HS-5 (cell line): ENCODE measurements around the gene ANP32A.

Experiments used
- DNase-seq: peaks from one replicate; pipeline ENCODE4 v3.0.0-alpha.2; 2012; ENCODE audit warnings: low read depth

ANP32A gene

DNA sequence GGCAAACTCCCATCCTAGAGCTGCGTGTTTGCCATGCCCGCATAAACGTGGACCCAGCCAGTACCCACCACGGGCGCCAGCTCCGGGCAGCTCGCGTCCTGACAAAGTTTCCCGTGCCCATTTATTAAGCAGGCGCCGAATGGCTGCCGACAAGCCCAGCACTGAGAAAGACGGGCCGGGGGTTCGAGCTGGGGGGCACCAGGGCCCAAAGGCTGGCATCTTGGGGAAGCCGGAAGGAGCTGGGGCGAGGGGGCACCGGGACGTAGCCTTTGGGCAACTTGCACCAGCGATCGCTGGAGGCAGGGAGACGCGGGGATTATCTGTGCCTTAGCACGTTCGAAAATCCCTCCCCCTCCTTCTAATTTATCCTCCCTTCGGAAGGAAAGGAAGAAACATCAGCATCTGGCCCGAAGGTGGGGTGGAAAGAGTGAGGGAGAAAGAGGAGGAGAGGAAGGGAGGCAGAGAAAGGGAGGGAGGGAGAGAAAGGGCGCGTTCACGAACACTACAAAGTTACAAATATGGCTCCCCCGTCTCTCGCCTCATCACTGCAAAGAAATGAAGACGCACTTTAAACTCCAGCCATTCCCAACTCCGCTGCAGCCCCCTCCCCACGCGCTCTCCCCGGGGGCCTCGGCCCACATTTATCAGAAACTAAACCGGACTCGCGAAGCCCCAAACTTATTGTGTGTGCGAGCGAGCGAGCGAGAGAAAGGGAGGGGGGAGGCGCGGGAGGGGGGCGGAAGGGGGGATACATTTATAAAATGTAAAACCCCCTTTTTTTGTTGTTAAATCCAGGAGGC, 1.0 kb downstream of the ANP32A start:
- DNase-seq = no peak

- DNase-seq = no peak
Measured at GRCh38 chr15:68818769-68819494, 1.8 kb downstream of the ANP32A start.

- no peak for DNase-seq
Measured at GRCh38 chr15:68818066-68818768, 2.5 kb downstream of the ANP32A start.

GRCh38 chr15:68817304-68818065, 3.2 kb downstream of the ANP32A start:
- DNase-seq = no peak

DNA sequence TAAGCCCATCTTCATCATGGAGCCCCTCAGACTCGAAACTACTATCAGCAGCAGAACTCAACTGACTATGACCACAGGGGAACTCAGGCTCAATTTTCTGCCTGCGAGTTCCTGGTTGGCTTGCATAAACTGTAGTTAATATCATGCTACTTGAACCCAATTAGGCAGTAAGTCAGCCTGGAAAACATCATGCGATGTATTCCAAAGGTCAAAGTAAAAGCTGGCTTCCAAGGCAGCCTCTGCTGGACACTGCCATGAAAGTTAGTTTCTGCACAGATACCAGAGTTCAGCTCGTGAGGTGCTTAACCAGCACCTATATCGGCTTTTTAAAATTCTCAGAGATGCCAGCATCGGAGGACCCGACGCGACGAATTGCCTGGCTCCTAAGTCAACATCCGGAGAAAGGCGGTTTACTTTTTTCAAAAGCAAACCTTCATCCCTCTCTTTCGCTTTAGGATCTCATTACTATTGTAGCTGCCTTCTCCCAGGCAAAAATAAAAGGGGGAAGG, 3.8 kb downstream of the ANP32A start:
- DNase-seq = no peak

DNA sequence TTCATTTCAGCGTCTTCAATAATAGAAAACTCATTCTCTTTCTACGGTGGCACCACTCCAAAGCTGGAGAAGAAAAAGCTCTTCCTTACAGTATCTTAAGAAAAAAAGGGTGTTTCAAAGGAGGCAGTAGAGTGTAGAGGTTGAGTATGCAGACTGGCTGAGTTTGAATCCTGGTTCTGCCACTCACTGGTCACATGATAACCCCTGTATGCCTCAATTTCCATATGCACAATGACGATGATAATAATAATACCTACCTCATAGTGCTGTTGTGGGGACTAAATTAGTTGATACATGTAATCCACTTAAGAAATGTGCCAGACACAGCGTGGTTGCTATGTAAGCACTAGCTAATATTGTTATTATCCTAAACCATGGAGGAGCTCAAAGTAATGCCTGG, 4.5 kb downstream of the ANP32A start:
- DNase-seq = no peak

GRCh38 chr15:68815598-68815997, 5.1 kb downstream of the ANP32A start:
- DNase-seq = no peak

DNA sequence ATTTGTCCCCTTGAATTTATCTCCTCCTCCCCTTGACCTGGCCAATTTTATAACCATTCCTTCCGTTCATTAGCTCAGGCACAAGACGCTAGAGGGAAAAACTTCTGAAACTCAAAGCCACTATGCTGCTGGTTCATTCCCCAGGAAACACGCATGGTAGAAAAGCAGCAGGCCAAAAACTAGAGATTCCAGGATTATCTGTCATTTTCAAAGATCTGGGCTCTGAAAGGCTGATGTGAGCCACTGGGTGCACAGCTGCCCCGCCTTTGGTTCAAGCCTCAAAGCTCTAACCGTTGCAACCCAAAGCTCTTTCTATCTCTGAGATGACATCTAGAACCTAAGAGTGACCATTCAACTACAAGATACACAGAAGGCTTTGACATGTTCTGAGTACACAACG, 6.1 kb downstream of the ANP32A start:
- DNase-seq = no peak

- DNase-seq = no peak
Measured at GRCh38 chr15:68812597-68813431, 7.9 kb downstream of the ANP32A start.

GRCh38 chr15:68812069-68812468, 8.6 kb downstream of the ANP32A start:
- no peak for DNase-seq

- DNase-seq = no peak
Measured at GRCh38 chr15:68809517-68809916, 11.2 kb downstream of the ANP32A start.

GRCh38 chr15:68808770-68809169, 11.9 kb downstream of the ANP32A start:
- DNase-seq = no peak

DNA sequence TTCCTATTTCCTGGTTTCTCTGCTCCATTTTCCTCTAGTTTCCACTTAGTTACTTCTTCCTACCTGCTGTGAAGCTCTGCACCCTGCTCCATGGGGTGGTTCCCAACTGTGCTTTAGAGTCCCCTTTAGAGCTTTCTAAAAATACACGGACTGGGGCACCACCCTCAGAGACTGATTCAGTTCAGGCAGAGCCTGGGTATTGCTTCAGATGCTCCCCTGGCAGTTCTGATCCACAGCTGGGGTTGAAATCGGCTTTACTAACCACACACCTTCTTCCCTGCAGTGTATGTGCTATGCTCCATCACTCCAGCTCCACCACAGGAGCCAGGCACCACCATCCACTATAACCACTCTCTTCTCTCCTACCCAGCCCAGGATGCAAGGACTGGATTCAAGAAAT, 12.6 kb downstream of the ANP32A start:
- no peak for DNase-seq

DNA sequence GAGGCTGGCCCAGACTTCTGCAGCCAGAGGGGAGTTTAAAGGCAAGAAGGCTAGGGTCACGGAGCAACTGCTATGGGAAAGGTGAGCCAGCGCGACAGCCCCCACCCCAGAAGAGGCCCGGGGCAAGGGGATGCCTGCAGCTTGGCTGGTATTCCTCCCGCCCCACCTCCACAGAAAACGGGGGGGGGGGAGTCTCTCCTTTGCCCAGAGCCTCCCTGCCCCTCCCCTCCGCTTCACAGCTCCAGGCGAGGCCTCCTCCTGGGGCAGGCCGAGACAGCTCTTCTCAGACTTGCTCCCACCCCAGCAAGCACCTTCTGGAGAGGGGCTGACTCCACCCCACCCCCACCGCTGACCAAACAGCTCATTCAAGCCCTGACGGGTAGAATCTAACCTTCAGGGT, 13.4 kb downstream of the ANP32A start:
- DNase-seq = no peak

GRCh38 chr15:68806220-68807060, 14.3 kb downstream of the ANP32A start:
- DNase-seq = no peak

DNA sequence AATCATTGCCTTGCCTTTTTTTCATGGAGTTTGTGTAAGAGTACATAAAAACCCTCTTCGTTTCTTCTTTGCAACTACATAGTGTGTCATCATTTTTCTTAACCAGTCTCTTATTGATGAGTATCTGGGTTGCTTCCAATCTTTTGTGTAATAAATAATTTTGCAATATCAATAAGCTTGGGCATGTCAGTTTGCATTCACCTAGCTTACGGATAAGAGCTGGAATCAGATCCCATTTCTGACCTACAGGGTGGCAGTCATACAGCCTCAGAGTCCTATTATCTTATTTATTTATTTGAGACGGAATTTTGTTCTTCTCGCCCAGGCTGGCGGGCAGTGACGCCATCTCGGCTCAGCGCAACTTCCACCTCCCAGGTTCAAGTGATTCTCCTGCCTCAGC, 18.3 kb downstream of the ANP32A start:
- DNase-seq = no peak

DNA sequence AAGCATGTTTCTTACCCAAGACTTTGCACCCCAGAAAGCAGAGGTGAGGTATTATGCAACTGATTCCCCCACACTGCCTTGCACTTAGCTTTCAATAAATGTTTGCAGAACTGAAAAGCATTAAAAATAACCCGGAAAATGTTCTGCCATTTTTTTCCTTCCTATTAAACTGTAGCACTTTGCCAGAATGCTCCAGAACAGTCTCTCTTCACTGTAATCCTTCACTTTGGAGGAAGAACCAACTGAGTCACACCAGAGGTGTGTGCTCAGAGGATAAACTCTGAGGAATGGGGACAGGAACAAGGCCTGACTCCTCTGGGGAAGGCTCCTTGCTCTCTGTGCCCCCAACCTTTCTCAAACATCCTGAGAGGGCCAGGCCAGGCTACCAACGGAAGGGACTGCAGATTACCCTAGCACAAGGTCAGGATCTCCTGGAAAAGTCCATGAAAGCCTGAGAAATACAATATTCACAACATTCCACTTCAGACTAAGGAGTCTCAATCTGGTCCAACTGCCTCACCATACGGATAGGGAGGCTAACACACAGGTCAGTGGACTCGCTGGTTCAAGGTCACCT, 19.0 kb downstream of the ANP32A start:
- DNase-seq = no peak

- DNase-seq = no peak
Measured at GRCh38 chr15:68800875-68801274, 19.8 kb downstream of the ANP32A start.

DNA sequence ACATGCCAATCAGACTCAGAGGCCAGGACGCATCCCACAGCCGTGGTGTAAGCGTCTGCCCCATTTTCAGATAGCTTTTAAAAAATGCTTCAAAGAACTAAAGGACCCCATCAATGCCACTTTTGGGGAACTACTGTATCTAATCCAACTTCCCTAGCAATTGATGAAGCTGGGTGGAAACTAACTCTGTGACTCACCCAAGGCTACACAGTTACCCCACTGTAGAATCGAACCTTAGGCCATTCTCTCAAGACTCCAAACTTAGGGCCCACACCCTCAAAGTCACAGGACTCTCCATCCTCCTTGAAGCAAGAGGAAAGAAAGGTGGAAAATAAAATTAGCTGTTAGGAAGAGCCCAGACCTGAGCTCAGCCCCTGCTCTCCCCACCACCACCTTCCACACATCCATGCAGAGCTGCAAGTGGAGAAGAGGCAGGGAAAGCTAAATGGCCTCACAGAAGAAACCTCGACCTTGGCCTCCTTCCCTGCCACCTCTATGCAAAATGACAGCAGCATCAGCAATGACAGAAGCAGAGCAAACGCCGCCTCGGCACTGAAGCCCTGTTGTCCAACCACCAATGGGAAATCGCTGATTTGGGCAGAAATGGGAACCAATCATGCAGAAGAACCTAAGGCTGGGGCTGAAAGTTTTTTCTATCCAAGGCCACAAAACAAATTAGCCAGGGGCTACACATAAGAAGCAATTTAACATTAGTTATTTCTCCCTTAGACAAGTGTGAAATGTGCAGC, 22.2 kb downstream of the ANP32A start:
- no peak for DNase-seq
